Ecto neural progenitor cell (in vitro differentiated cells): ENCODE data around the gene PKN3.

ENCODE experiments used
- DNase-seq: peaks from one replicate; pipeline ENCODE4 v3.0.0-alpha.2; 2018; ENCODE audit warnings: low spot score

Gene PKN3

DNA sequence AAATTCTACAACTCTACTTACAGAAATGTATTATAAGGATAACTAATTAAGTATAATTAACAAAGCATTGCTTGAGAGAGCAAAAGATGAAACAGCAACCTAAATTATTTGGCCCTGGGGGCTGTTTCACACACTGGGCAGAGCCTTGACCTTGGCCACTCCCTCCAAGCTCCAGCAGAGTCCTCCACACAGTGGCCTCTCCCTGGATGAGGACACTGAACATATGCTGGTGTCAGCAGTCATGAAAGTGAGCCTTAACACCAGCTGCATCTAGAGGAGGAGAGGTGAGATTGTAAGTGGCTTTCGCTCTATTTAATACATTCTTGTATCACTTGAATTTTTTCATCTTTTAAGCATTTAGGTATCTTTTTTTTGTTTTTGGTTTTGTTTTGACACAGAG is 44.9 kb downstream of the PKN3 start:
- DNase-seq = no peak

DNA sequence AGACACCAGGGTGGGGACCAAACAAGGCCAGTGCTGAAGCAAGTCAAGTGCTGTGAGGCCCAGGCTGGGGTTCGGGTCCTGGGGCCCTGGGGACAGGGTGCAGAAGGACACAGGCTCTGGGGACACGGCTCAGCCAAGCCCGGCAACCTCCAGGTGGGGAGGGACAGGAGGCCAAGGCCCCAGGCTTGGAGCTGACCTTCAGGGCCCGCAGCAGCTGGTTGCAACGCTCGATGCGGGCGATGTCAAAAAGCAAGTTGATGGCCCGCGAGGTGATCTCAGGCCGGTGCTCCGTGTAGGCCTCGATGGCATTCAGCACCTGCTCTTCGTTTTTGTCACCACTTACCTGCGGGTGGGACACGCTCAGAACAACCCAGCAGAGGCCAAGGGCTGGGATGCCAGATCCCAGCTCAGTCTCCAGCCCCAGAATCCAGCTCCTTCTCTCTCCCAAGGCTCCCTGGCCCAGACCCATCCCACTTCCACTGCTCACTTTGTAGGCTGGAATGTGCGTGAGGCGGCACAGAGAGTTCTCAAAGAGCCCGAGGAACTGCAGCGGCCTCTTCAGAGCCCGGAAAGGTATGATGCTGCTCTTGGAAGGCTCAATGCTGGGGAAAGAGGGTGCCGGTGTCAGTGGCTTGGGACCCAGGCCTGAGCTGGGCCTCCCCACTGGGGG is 48.8 kb downstream of the PKN3 start:
- DNase-seq = no peak

DNA sequence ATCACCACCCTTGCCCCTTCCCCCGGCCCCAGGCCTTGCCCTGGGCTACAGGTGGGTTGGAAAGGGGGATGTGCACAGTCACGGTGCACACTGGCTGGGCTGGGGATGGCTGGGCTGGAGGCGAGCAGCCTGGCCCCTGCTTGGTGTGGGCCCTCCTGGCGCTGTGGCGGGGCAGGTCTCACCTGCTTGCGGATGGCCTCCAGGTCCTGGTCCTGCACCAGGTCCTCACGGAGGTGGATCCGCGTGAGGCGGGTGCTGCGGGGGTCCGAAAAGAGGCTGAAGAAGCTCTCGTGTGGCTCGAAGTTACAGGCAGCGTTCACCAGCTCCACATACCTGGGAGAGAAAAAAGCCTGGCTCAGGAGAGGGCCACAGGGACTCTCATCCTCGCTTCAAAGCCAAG is 51.3 kb downstream of the PKN3 start:
- no peak for DNase-seq

DNA sequence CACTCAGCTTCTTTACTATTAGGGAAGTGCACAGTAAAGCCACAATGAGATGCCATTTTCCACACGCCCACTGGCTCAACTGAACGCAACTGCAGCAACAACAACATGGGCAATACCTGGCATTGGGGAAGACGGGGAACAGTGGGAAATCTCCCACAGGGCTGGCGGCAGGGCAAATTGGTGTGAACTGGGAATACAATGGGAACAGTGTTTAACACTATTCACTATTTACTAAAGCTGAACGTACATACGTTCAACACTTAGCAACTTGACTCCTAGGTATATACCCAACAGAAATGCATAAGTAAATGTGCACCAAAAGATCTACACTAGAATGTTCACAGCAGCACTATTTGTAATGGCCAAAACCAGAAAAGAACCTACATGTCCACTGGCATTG is 55.3 kb downstream of the PKN3 start:
- DNase-seq = no peak

DNA sequence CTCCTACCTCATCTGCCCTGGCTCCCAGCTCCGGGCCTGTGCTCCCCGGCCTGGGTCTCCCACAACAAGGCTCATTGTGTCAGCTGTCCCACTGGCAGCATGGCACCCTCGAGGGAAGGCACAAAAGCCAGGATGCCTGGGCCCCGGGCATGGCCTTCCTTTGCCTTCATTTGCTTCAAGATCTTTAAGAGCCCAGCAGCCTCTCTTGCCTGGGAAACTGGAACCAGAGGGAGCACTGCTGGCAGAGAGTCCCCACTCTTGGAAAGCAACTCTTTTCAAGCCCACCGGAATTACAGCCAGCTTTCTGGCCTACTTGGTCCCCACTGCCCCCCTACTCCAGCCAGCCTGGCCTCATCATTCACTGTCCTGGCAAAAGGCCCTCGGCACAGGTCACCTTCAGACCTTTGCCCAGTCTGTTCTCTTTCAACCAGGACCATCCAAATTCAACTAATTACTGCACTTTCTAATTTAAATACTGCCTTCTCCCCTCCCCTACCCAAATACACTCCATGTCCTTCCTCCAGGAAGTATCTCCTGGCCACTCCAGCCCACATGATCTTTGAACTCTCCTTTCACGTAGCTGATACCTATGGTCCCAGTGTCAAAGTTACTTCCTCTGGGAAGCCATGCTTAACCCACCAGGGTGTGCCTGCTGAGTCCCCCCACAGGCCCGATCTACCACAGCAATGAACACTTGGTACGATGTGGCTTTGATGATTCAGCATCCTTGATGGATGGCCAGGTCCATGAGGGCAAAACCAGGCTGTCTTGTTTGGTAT is 60.6 kb downstream of the PKN3 start:
- no peak for DNase-seq

DNA sequence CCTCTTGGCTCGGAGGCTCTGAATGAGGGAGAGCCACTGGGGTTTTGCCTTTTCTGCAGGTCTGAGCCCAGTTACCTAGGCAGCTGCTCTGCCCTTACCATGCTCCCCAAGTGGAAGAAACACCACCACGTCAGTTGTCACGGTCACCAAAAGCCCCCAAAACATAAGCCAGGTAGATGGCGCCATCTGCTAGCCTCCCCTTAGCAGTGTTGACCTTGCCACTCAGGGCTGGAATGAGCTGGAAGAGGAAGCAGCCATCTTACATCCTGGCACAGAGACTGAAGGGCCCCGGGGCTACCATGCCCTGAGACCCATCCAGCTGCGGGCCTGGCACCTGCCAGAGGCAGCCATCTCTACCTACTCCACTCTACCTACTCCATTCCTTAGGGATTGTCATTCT is 62.1 kb downstream of the PKN3 start:
- DNase-seq = no peak

DNA sequence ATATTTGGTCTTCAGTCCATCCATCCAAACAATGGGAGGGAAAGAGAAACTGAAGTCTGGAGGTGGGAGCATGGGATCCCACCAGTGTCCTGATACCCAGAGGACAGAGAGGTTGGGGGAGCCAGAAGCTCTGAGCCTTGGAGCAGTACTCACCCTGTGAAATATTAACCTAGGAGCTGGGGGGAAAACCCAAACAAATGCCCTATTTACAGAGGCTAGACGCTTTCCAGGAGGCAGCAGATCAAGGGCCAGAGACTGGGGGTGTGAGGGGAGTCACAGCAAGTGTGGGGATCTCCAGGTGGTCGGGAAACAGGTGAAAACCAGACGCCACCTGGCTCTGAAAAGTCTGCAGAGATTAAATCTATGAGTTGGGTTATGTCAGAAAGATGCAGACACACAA is 63.2 kb downstream of the PKN3 start:
- DNase-seq = no peak

DNA sequence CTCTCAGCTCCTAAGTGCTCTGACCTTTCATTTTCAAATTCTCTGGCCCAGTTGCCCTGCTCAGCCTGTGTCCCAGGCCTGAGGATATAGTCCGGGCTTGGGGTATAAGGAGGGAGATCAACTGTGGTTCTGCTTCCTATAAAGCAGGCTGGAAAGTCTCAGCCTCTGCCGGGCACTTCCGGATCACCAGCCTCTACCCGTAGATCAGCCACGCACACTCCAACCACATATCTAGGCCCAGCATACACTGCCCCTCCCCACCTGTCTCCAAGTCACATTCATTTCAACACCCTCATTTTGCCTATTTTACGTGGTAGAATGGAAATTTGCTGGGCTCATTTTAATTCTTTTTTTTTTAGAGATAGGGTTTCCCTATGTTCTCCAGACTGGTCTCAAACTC is 66.3 kb downstream of the PKN3 start:
- no peak for DNase-seq
